Psoas muscle (tissue), 8 donors: ENCODE measurements around the gene AVL9. TPM values are rescaled to one million over a fixed set of nuclear protein-coding genes. Genes with fewer than 3 reads are reported as not detected.
A peak's percentile ranks its signal among the peaks of the same experiment; 100 is the strongest.

Source experiments
- ATAC-seq, 4 donors: fragments of 200-7000 bp; cut with Tn5 transposase; one replicate each; pipeline ENCODE4 v1.9.1; 2020; ENCODE audit warnings: moderate library complexity in 3 of 4, mild to moderate bottlenecking in 2 of 4
- DNase-seq, 2 donors: peaks; one replicate each; pipeline ENCODE4 v3.0.0-alpha.2; 2020
- H3K27ac ChIP-seq: fragments of 200-600 bp; one replicate; pipeline ENCODE4 v1.8.0; 2022
- H3K27me3 ChIP-seq, 3 donors: fragments of 200-600 bp in 1 of 3; one replicate each; pipeline versions ENCODE4 v1.6.1 to v1.8.0; 2013 to 2022; ENCODE audit warnings: low read length in 2 of 3, mild to moderate bottlenecking in 2 of 3, moderate library complexity in 1 of 3; ENCODE audit not compliant: insufficient read depth in 3 of 3
- H3K36me3 ChIP-seq, 2 donors: fragments of 200-600 bp in 1 of 2; one replicate each; pipeline versions ENCODE4 v1.6.1 to v1.8.0; 2013 to 2022; ENCODE audit warnings: low read depth in 1 of 2, mild to moderate bottlenecking in 1 of 2, moderate library complexity in 1 of 2; ENCODE audit not compliant: insufficient read depth in 1 of 2
- H3K4me1 ChIP-seq: fragments of 200-600 bp; one replicate; pipeline ENCODE4 v1.8.0; 2022
- H3K4me3 ChIP-seq: fragments of 200-600 bp; one replicate; pipeline ENCODE4 v1.8.0; 2022; ENCODE audit warnings: mild to moderate bottlenecking
- H3K9me3 ChIP-seq: fragments of 200-600 bp; one replicate; pipeline ENCODE4 v1.8.0; 2022
- CTCF ChIP-seq: fragments of 200-600 bp; IDR thresholded peaks from one replicate; pipeline ENCODE4 v1.8.0; 2022; ENCODE audit warnings: antibody characterized with exemption
- WGBS, 3 donors: extraction: QIAGEN DNeasy Blood & Tissue Kit; methylation state at CpG; one replicate each; pipeline versions ENCODE4 v1.1.6 to v1.1.7; 2013; 5-methylcytosine and 5-hydroxymethylcytosine counted together
- intact Hi-C, 2 donors: fragments of 100-400 bp; cut with DNase I; formaldehyde crosslinking; loops; one replicate each; pipeline versions ENCODE4 v1.11.0 to v1.14.2; 2022
- polyA plus RNA-seq, 3 donors: library from polyadenylated mRNA; stranded (reverse); fragments of 200-250 nt; gene quantifications; one replicate each; pipeline ENCODE4 v1.2.3, GENCODE V29; 2013
- total RNA-seq, 4 donors: library from RNA; stranded (reverse); fragmentation: NEBNext Ultra II Directional in 2 of 4; extraction: Animal tissue kit (Norgen Biotek cat#: 25700) in 2 of 4; gene quantifications; one replicate each; pipeline versions ENCODE4 v1.2.1 to v1.2.4, GENCODE V29; 2021 to 2023
- donor health status: healthy with polysubstance abuse.
- donor health status: DM: no; HTN: no; CAD: no; lungs with moderate emphysema.
- donor health status: Bipolar disorder and iron deficiency.
- donor health status: healthy.
- donor health status: DM: yes; HTN: yes; CAD: no.
- donor health status: DM: no; HTN: no; CAD: no.
- donor health status: DM: no; HTN: no; CAD: no.
- donor health status: DM: yes; HTN: yes; CAD: no.

The AVL9 gene
- total and polyA plus RNA-seq, 7 donors = 8.1 to 25.2 (median 18.9) TPM

GRCh38 chr7:32479574-32480200 lies 15.6 kb upstream of the AVL9 start:
- no peak for DNase-seq
- Histone ChIP-seq H3K4me1 (no peaks in the 10 kb centered on the region), H3K36me3 (peaks cover 0 to 3% of the 10 kb centered on the region in 2 donors), H3K27me3 (no peaks in the 10 kb centered on the region), H3K9me3 (no peaks in the 10 kb centered on the region), H3K27ac (no peak overlapping the region), H3K4me3 (no peak overlapping the region)
- peak in 1 of 4 donors; percentile 33 for ATAC-seq
- intact Hi-C loops = loop anchor here (5.0 to 10.0 kb wide), 3 partner anchors 267 to 737 kb away; no protein-coding TSS in a partner anchor
- 60 to 77% (median 76%) methylated on average over 2 of the region's 2 CpGs for WGBS, 3 donors
- TF ChIP-seq CTCF = peak; percentile 69

DNA sequence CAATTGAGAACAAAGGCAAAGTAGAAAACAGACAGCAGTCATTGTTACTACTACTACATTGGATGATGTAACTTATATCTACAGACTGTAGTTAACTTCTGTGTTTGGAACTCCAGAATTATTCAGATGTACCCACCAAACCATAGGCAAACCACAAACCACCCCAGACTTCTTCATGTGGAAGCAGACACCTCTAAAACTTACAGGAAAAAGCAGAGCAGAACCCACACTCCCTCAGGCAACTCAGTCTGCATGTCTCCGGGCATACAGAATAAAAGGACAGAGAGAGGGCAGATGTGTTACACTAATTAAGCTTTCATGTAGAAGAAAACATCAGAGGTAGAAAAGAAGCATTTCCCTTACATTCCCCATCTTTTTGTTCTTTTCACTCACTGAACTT lies 14.1 kb upstream of the AVL9 start:
- ATAC-seq = no peak
- H3K9me3 ChIP-seq = no peaks in the 10 kb centered on the region
- peaks cover 0 to 18% of the 10 kb centered on the region in 2 donors for H3K36me3 ChIP-seq
- WGBS, 3 donors = 61 to 73% (median 68%) methylated on average over 1 of the region's 1 CpG
- no peaks in the 10 kb centered on the region for H3K4me1 ChIP-seq
- no peaks in the 10 kb centered on the region for H3K27me3 ChIP-seq
- H3K4me3 ChIP-seq = no peak overlapping the region
- intact Hi-C loops = loop anchor here (5.0 to 10.0 kb wide), 2 partner anchors 736 to 739 kb away; no protein-coding TSS in a partner anchor
- no peak overlapping the region for H3K27ac ChIP-seq
- TF ChIP-seq CTCF = no peak
- DNase-seq = no peak

- H3K4me3 ChIP-seq = no peak overlapping the region
- no peaks in the 10 kb centered on the region for H3K27me3 ChIP-seq
- no peaks in the 10 kb centered on the region for H3K9me3 ChIP-seq
- no peak overlapping the region for H3K27ac ChIP-seq
- H3K4me1 ChIP-seq = no peaks in the 10 kb centered on the region
- intact Hi-C loops = loop anchor here (5.0 to 10.0 kb wide), 2 partner anchors 737 to 740 kb away; no protein-coding TSS in a partner anchor
- TF ChIP-seq CTCF = no peak
- DNase-seq (no peak), ATAC-seq (no peak)
- peaks cover 0 to 26% of the 10 kb centered on the region in 2 donors for H3K36me3 ChIP-seq
- WGBS, 3 donors = 67 to 68% (median 67%) methylated on average over 3 of the region's 3 CpGs
Observed at GRCh38 chr7:32481921-32482320, 13.4 kb upstream of the AVL9 start.

DNA sequence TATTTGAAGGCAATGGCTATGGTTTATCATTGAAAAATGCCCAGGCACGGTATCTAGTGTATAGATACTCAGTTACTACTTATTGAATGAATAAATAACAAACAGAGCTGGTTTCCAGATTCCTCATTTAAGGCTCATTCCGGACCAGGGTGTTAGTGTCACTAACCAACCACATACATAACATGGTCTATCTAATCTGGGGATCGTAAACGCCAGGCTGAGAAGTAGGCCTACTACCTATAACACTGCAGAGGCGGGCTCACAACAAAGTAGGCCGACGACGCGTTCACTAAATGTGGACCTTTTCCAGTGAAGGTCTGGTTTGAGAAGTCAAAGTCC lies 5.5 kb upstream of the AVL9 start:
- no peak for ATAC-seq
- intact Hi-C loops = loop anchor here (5.0 to 10.0 kb wide), 4 partner anchors 43 to 745 kb away; partner anchors contain the start of gene FKBP9 (in 1 of the 2)

More for the DNA sequence above, 5.5 kb upstream of the AVL9 start:
- 1 to 2% (median 1%) methylated on average over 9 of the region's 9 CpGs for WGBS, 3 donors
- Histone ChIP-seq H3K36me3 (peaks cover 4 to 41% of the 10 kb centered on the region in 2 donors), H3K4me1 (peaks cover 11% of the 10 kb centered on the region), H3K27ac (peak overlapping the region; percentile 87), H3K27me3 (no peaks in the 10 kb centered on the region), H3K9me3 (no peaks in the 10 kb centered on the region), H3K4me3 (peak overlapping the region; percentile 89)
- TF ChIP-seq CTCF = no peak
- no peak for DNase-seq
